Measurements from ENCODE around the gene IL32.

The IL32 gene

DNA sequence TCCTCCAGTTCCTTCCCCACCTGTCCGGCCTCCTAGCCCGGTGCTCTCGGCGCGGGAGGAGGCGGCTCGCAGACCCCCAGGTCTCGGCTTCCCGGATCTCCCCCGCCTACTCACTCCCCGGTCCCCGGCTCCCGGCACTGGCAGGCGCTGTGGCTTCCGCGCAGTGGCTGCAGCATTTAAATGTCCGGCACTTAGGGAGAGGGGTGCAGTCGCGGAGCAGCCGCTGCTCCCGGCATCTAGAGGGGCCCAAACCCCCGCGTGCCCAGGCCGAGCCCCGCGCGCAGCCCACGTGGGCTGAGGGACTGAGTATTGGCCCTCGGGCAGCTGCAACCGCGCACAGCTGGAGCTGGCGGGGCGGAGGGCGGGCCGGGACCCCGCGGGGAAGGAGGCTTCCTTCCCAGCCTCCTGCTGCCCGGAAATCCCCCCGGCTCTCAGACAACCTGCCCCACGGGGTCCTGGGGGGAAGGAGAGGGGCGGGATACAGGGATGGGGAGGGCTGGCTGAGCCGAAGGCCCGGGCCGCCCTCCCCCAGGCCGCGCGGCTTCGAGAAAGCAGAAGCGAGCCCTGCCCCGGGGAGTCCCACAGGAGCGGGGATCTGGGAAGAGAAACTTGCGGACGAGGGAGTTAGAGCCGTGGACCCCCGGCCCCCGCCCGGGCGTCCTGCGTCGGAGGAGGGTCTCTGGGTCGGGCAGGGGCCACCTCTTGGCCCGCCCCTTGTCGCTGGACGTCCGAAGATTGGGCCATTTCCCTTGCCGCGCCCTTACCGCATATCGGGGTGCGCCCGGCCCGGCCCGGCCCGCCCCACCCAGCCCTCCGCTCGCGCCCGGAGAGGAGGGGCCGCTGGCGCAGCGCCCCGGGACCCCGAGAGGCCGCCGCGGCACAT lies 19.4 kb upstream of the IL32 start, which contains the start of gene MMP25 (continued):
- TF ChIP-seq TRIM28 (IDR thresholded peaks at IDR 0.05; ENCODE audit: borderline replicate concordance, low read length) (no peak), ZNF544 (tag by site-specific recombination; IDR thresholded peaks at IDR 0.05) (no peak), ZNF521 (tag by site-specific recombination; IDR thresholded peaks at IDR 0.05) (no peak), ZNF555 (tag by site-specific recombination; conservative IDR thresholded peaks at IDR 0.05) (no peak), ZNF184 (tag by site-specific recombination; IDR thresholded peaks at IDR 0.05) (no peak), ZBTB48 (tag by site-specific recombination; IDR thresholded peaks at IDR 0.05) (0 out of 2 replicates have a peak, but pooled peaks have one; percentile 48), HOXA7 (CRISPR knock-in tag; IDR thresholded peaks at IDR 0.05; ENCODE audit: borderline replicate concordance) (no peak), BCL11B (tag by site-specific recombination; IDR thresholded peaks at IDR 0.05; ENCODE audit: low read depth) (no peak), ZNF837 (tag by site-specific recombination; IDR thresholded peaks at IDR 0.05) (no peak), ZNF311 (tag by site-specific recombination; IDR thresholded peaks at IDR 0.05; ENCODE audit: borderline replicate concordance) (no peak), SCRT2 (tag by site-specific recombination; IDR thresholded peaks at IDR 0.05) (no peak), ZNF354C (tag by site-specific recombination; IDR thresholded peaks at IDR 0.05; ENCODE audit: borderline replicate concordance, low read depth) (no peak), ZNF561 (tag by site-specific recombination; IDR thresholded peaks at IDR 0.05; ENCODE audit: borderline replicate concordance) (0 out of 2 replicates have a peak, but pooled peaks have one; percentile 70)
- TF ChIP-seq, protein P1, sequence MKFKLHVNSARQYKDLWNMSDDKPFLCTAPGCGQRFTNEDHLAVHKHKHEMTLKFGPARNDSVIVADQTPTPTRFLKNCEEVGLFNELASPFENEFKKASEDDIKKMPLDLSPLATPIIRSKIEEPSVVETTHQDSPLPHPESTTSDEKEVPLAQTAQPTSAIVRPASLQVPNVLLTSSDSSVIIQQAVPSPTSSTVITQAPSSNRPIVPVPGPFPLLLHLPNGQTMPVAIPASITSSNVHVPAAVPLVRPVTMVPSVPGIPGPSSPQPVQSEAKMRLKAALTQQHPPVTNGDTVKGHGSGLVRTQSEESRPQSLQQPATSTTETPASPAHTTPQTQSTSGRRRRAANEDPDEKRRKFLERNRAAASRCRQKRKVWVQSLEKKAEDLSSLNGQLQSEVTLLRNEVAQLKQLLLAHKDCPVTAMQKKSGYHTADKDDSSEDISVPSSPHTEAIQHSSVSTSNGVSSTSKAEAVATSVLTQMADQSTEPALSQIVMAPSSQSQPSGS (tag by site-specific recombination; IDR thresholded peaks at IDR 0.05; ENCODE audit: low read depth) = no peak
- TF ChIP-seq, protein P2, sequence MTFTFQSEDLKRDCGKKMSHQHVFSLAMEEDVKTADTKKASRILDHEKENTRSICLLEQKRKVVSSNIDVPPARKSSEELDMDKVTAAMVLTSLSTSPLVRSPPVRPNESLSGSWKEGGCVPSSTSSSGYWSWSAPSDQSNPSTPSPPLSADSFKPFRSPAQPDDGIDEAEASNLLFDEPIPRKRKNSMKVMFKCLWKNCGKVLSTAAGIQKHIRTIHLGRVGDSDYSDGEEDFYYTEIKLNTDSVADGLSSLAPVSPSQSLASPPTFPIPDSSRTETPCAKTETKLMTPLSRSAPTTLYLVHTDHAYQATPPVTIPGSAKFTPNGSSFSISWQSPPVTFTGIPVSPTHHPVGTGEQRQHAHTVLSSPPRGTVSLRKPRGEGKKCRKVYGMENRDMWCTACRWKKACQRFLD (tag by site-specific recombination; IDR thresholded peaks at IDR 0.05) = no peak
- TF ChIP-seq, protein P3, sequence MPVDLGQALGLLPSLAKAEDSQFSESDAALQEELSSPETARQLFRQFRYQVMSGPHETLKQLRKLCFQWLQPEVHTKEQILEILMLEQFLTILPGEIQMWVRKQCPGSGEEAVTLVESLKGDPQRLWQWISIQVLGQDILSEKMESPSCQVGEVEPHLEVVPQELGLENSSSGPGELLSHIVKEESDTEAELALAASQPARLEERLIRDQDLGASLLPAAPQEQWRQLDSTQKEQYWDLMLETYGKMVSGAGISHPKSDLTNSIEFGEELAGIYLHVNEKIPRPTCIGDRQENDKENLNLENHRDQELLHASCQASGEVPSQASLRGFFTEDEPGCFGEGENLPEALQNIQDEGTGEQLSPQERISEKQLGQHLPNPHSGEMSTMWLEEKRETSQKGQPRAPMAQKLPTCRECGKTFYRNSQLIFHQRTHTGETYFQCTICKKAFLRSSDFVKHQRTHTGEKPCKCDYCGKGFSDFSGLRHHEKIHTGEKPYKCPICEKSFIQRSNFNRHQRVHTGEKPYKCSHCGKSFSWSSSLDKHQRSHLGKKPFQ (tag by site-specific recombination; IDR thresholded peaks at IDR 0.05) = no peak
- TF ChIP-seq, protein P4, sequence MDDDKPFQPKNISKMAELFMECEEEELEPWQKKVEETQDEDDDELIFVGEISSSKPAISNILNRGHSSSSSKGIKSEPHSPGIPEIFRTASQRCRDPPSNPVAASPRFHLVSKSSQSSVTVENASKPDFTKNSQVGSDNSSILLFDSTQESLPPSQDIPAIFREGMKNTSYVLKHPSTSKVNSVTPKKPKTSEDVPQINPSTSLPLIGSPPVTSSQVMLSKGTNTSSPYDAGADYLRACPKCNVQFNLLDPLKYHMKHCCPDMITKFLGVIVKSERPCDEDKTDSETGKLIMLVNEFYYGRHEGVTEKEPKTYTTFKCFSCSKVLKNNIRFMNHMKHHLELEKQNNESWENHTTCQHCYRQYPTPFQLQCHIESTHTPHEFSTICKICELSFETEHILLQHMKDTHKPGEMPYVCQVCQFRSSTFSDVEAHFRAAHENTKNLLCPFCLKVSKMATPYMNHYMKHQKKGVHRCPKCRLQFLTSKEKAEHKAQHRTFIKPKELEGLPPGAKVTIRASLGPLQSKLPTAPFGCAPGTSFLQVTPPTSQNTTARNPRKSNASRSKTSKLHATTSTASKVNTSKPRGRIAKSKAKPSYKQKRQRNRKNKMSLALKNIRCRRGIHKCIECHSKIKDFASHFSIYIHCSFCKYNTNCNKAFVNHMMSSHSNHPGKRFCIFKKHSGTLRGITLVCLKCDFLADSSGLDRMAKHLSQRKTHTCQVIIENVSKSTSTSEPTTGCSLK (tag by site-specific recombination; IDR thresholded peaks at IDR 0.05) = no peak
- TF ChIP-seq, protein P5, sequence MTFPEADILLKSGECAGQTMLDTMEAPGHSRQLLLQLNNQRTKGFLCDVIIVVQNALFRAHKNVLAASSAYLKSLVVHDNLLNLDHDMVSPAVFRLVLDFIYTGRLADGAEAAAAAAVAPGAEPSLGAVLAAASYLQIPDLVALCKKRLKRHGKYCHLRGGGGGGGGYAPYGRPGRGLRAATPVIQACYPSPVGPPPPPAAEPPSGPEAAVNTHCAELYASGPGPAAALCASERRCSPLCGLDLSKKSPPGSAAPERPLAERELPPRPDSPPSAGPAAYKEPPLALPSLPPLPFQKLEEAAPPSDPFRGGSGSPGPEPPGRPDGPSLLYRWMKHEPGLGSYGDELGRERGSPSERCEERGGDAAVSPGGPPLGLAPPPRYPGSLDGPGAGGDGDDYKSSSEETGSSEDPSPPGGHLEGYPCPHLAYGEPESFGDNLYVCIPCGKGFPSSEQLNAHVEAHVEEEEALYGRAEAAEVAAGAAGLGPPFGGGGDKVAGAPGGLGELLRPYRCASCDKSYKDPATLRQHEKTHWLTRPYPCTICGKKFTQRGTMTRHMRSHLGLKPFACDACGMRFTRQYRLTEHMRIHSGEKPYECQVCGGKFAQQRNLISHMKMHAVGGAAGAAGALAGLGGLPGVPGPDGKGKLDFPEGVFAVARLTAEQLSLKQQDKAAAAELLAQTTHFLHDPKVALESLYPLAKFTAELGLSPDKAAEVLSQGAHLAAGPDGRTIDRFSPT (tag by site-specific recombination; IDR thresholded peaks at IDR 0.05) = no peak; the same call in 1 of the 2 replicates
- TF ChIP-seq, protein P6, sequence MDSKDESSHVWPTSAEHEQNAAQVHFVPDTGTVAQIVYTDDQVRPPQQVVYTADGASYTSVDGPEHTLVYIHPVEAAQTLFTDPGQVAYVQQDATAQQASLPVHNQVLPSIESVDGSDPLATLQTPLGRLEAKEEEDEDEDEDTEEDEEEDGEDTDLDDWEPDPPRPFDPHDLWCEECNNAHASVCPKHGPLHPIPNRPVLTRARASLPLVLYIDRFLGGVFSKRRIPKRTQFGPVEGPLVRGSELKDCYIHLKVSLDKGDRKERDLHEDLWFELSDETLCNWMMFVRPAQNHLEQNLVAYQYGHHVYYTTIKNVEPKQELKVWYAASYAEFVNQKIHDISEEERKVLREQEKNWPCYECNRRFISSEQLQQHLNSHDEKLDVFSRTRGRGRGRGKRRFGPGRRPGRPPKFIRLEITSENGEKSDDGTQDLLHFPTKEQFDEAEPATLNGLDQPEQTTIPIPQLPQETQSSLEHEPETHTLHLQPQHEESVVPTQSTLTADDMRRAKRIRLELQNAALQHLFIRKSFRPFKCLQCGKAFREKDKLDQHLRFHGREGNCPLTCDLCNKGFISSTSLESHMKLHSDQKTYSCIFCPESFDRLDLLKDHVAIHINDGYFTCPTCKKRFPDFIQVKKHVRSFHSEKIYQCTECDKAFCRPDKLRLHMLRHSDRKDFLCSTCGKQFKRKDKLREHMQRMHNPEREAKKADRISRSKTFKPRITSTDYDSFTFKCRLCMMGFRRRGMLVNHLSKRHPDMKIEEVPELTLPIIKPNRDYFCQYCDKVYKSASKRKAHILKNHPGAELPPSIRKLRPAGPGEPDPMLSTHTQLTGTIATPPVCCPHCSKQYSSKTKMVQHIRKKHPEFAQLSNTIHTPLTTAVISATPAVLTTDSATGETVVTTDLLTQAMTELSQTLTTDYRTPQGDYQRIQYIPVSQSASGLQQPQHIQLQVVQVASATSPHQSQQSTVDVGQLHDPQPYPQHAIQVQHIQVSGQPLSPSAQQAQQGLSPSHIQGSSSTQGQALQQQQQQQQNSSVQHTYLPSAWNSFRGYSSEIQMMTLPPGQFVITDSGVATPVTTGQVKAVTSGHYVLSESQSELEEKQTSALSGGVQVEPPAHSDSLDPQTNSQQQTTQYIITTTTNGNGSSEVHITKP (tag by site-specific recombination; IDR thresholded peaks at IDR 0.05) = no peak
- TF ChIP-seq, protein P7, sequence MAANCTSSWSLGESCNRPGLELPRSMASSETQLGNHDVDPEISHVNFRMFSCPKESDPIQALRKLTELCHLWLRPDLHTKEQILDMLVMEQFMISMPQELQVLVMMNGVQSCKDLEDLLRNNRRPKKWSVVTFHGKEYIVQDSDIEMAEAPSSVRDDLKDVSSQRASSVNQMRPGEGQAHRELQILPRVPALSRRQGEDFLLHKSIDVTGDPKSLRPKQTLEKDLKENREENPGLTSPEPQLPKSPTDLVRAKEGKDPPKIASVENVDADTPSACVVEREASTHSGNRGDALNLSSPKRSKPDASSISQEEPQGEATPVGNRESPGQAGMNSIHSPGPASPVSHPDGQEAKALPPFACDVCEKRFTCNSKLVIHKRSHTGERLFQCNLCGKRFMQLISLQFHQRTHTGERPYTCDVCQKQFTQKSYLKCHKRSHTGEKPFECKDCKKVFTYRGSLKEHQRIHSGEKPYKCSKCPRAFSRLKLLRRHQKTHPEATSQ (tag by site-specific recombination; IDR thresholded peaks at IDR 0.05) = no peak
- TF ChIP-seq, protein P8, sequence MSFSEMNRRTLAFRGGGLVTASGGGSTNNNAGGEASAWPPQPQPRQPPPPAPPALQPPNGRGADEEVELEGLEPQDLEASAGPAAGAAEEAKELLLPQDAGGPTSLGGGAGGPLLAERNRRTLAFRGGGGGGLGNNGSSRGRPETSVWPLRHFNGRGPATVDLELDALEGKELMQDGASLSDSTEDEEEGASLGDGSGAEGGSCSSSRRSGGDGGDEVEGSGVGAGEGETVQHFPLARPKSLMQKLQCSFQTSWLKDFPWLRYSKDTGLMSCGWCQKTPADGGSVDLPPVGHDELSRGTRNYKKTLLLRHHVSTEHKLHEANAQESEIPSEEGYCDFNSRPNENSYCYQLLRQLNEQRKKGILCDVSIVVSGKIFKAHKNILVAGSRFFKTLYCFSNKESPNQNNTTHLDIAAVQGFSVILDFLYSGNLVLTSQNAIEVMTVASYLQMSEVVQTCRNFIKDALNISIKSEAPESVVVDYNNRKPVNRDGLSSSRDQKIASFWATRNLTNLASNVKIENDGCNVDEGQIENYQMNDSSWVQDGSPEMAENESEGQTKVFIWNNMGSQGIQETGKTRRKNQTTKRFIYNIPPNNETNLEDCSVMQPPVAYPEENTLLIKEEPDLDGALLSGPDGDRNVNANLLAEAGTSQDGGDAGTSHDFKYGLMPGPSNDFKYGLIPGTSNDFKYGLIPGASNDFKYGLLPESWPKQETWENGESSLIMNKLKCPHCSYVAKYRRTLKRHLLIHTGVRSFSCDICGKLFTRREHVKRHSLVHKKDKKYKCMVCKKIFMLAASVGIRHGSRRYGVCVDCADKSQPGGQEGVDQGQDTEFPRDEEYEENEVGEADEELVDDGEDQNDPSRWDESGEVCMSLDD (tag by site-specific recombination; IDR thresholded peaks at IDR 0.05) = no peak; the same call in 1 of the 2 replicates

All from HEK293 (cell line).